ENCODE measurements around the gene ERGIC2.
"Not testable (repeated sequence)": the region's sequence is repeated elsewhere in the genome, so short reads cannot be mapped to it uniquely, and the experiment has no call there.

Gene ERGIC2

GRCh38 chr12:29380536-29381523 lies at the start of gene ERGIC2:
TSS of gene ERGIC2 (minus strand) at chr12:29381172. CDS start at chr12:29371633, 9,539 bp downstream.
- peak within 1 kb of the TSS; percentile 65 to 99 (median 94) for H3K4me3 ChIP-seq
- H3K27ac ChIP-seq = peak within 1 kb of the TSS; percentile 82 to 98 (median 94)

GRCh38 chr12:29430716-29431044 lies 49.7 kb upstream of the ERGIC2 start:
- Histone ChIP-seq H3K27ac (no peak overlapping the region), H3K4me3 (no peak overlapping the region)

- Histone ChIP-seq H3K27ac (no peak overlapping the region), H3K4me3 (no peak overlapping the region)
Measured at GRCh38 chr12:29429999-29430715, 49.2 kb upstream of the ERGIC2 start.

- no peak overlapping the region for H3K27ac ChIP-seq
Measured at GRCh38 chr12:29428633-29429032, 47.7 kb upstream of the ERGIC2 start.

GRCh38 chr12:29427964-29428363 lies 47.0 kb upstream of the ERGIC2 start:
- H3K27ac ChIP-seq = no peak overlapping the region
- no peak overlapping the region for H3K4me3 ChIP-seq

More at GRCh38 chr12:29428633-29429032, 47.7 kb upstream of the ERGIC2 start:
- H3K4me3 ChIP-seq = no peak overlapping the region

GRCh38 chr12:29426498-29426897 lies 45.5 kb upstream of the ERGIC2 start:
- Histone ChIP-seq H3K4me3 (no peak overlapping the region), H3K27ac (no peak overlapping the region)

GRCh38 chr12:29425722-29426121 lies 44.8 kb upstream of the ERGIC2 start:
- Histone ChIP-seq H3K4me3 (no peak overlapping the region), H3K27ac (no peak overlapping the region)

GRCh38 chr12:29416748-29417147 lies 35.8 kb upstream of the ERGIC2 start:
- H3K27ac ChIP-seq = no peak overlapping the region
- H3K4me3 ChIP-seq = no peak overlapping the region

GRCh38 chr12:29415111-29415510 lies 34.1 kb upstream of the ERGIC2 start:
- Histone ChIP-seq H3K27ac (no peak overlapping the region), H3K4me3 (no peak overlapping the region)

- H3K4me3 ChIP-seq = no peak overlapping the region
- H3K27ac ChIP-seq = no peak overlapping the region
Measured at GRCh38 chr12:29414368-29414767, 33.4 kb upstream of the ERGIC2 start.

GRCh38 chr12:29405561-29405960 lies 24.6 kb upstream of the ERGIC2 start:
- Histone ChIP-seq H3K4me3 (no peak overlapping the region), H3K27ac (no peak overlapping the region)

GRCh38 chr12:29403991-29404390 lies 23.0 kb upstream of the ERGIC2 start:
- Histone ChIP-seq H3K27ac (no peak overlapping the region), H3K4me3 (no peak overlapping the region)

GRCh38 chr12:29402437-29402836 lies 21.5 kb upstream of the ERGIC2 start:
- H3K27ac ChIP-seq = no peak overlapping the region
- H3K4me3 ChIP-seq = no peak overlapping the region

GRCh38 chr12:29398495-29398894 lies 17.5 kb upstream of the ERGIC2 start:
- H3K27ac ChIP-seq = no peak overlapping the region
- no peak overlapping the region for H3K4me3 ChIP-seq

GRCh38 chr12:29396774-29397173 lies 15.8 kb upstream of the ERGIC2 start:
- Histone ChIP-seq H3K4me3 (no peak overlapping the region), H3K27ac (no peak overlapping the region)

GRCh38 chr12:29395356-29395755 lies 14.4 kb upstream of the ERGIC2 start:
- Histone ChIP-seq H3K27ac (no peak overlapping the region), H3K4me3 (no peak overlapping the region)

GRCh38 chr12:29390419-29390818 lies 9.4 kb upstream of the ERGIC2 start:
- H3K27ac ChIP-seq = peak overlapping the region in 6 of 21 experiments; percentile 14 to 85 (median 53)
- H3K4me3 ChIP-seq = peak overlapping the region in 2 of 7 experiments; percentile 16 to 32

- peak overlapping the region in 2 of 7 experiments; percentile 16 to 32 for H3K4me3 ChIP-seq
- H3K27ac ChIP-seq = peak overlapping the region in 13 of 21 experiments; percentile 13 to 85 (median 50)
Measured at GRCh38 chr12:29389295-29389919, 8.4 kb upstream of the ERGIC2 start.

GRCh38 chr12:29386084-29386680 lies 5.2 kb upstream of the ERGIC2 start:
- not testable (repeated sequence) for H3K27ac ChIP-seq, H3K4me3 ChIP-seq

- not testable (repeated sequence) for H3K27ac ChIP-seq, H3K4me3 ChIP-seq
Measured at GRCh38 chr12:29385194-29385593, 4.2 kb upstream of the ERGIC2 start.

Measured in skin epidermis (tissue), 12 donors.